ENCODE results near the gene NAGPA. TPM values are rescaled to one million over a fixed set of nuclear protein-coding genes. Genes with fewer than 3 reads are reported as not detected.

The NAGPA gene, protein sequence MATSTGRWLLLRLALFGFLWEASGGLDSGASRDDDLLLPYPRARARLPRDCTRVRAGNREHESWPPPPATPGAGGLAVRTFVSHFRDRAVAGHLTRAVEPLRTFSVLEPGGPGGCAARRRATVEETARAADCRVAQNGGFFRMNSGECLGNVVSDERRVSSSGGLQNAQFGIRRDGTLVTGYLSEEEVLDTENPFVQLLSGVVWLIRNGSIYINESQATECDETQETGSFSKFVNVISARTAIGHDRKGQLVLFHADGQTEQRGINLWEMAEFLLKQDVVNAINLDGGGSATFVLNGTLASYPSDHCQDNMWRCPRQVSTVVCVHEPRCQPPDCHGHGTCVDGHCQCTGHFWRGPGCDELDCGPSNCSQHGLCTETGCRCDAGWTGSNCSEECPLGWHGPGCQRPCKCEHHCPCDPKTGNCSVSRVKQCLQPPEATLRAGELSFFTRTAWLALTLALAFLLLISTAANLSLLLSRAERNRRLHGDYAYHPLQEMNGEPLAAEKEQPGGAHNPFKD
- total RNA-seq: 16.2 and 25.8 TPM in 2 replicates

DNA sequence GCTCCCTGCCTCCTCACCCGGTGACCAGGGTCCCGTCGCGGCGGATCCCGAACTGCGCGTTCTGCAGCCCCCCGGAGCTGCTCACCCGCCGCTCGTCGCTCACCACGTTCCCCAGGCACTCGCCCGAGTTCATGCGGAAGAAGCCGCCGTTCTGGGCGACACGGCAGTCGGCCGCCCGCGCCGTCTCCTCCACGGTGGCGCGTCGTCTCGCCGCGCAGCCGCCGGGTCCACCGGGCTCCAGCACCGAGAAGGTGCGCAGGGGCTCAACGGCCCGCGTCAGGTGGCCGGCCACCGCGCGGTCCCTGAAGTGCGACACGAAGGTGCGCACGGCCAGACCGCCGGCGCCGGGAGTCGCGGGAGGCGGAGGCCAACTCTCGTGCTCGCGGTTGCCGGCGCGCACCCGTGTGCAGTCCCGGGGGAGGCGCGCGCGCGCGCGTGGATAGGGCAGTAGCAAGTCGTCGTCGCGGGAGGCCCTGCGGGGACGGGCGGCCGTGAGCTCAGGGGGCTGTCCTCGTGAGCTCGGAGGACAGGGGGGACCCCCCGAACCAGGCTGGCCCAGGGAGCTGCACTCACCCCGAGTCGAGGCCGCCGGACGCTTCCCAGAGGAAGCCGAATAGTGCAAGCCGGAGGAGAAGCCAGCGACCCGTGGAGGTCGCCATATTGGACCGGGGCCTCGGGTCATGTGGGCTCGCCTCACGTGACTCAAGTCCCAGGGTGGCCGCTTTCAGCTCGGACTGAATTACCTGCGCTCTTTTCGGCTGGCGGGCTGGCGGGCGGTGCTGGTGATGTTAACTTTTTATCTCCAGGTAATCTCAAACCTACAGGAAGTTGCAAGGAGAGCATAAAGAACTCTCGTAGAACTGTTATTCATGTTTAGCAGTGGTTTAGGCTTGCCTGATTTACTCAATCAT lies at the start of gene NAGPA:
Gene NAGPA, minus strand, starts transcription at position 680 of the 911 bp plus-strand sequence. Its CDS starts 21 bp downstream, at position 659.

DNA sequence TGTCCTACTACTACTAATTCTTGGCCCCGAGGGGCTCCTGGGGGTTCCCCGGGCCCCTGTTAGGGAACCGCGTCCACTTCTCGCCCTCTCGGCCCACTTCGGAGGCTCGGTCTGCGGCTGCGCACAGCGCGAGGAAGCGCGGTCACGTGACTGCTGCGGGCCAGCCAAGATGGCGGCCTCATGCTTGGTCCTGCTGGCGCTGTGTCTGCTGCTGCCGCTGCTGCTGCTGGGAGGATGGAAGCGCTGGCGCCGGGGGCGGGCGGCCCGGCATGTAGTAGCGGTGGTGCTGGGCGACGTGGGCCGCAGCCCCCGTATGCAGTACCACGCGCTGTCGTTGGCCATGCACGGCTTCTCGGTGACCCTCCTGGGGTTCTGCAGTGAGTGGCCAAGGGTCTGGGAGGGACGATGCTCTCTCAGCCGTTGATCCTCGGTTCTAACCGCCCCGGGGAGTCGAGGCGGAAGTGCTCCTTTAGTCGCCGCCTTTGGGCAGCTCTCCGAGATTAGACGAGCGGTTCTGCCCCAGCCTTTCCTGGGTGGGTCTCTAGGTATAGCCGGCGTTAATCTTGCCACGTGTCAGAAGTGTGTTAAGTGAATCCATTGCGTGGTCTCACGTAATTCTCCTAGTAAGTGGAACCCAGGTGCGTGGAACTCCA lies 38.1 kb upstream of the NAGPA start, which contains the start of gene ALG1:
Gene ALG1, plus strand, starts transcription at position 163 of the 653 bp plus-strand sequence. Its CDS starts 7 bp downstream, at position 170.

DNA sequence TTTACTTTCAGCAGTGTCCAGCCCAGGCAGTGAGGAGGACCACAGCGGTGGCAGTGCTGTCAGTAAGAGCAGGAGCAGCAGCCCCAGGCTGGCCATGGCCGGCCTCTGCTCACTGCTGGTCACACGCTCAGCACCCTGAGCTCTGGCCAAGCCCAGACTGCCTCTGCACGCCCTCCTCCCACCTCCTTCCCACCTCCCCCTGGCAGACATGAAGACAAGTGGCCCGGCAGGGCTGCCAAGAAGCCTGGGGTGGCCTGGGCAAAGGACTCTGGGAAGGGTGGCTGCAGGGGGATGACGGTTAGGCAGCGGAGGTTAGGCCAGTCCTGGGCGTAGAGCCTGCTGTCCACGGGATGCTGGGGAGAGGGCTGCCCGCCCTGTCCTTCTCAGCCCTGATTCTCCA lies 32.1 kb upstream of the NAGPA start, which contains the start of gene C16orf89:
Gene C16orf89, minus strand, starts transcription at position 144 of the 400 bp plus-strand sequence. Its CDS starts 48 bp downstream, at position 96.

Other genes with a start within 250 kb of the NAGPA start
- gene SEPTIN12, start 245.6 kb downstream of the NAGPA start, total RNA-seq: not detected in 2 replicates
- not detected in 2 replicates for gene SMIM22, start 238.6 kb downstream of the NAGPA start, total RNA-seq
- gene ROGDI, start 231.3 kb downstream of the NAGPA start, total RNA-seq: 9.2 and 9.5 TPM in 2 replicates
- gene GLYR1, start 186.6 kb downstream of the NAGPA start, total RNA-seq: 51.8 and 56.2 TPM in 2 replicates
- 25.9 and 26.6 TPM in 2 replicates for gene UBN1, start 186.5 kb downstream of the NAGPA start, total RNA-seq
- 7.7 and 29.5 TPM in 2 replicates for gene PPL, start 96.8 kb downstream of the NAGPA start, total RNA-seq
- gene SEC14L5, start 75.6 kb downstream of the NAGPA start, total RNA-seq: 0.30 and 0.39 TPM in 2 replicates
- 2.9 and 3.0 TPM in 2 replicates for gene C16orf89, start 32.0 kb upstream of the NAGPA start, total RNA-seq
- 28.1 and 31.1 TPM in 2 replicates for gene ALG1, start 37.9 kb upstream of the NAGPA start, total RNA-seq
- 8.6 and 16.7 TPM in 2 replicates for gene EEF2KMT, start 63.9 kb upstream of the NAGPA start, total RNA-seq

All from smooth muscle cell of the pulmonary artery (primary cell).